Activated naive CD4-positive, alpha-beta T cell treated with anti-CD3 and anti-CD28 coated beads, Interleukin-2, amount 50 U/mL, for 72 hours (primary cell): Measurements from ENCODE around the gene LRRC32. TPM values are rescaled to one million over a fixed set of nuclear protein-coding genes. Genes with fewer than 3 reads are reported as not detected.
A peak's percentile ranks its signal among the peaks of the same experiment; 100 is the strongest.
"Not testable (repeated sequence)": the region's sequence is repeated elsewhere in the genome, so short reads cannot be mapped to it uniquely, and the experiment has no call there.

Source experiments
- ATAC-seq, 2 donors: fragments of 150-1000 bp; cut with Tn5 transposase; 2 replicates each; pipeline ENCODE4 v1.10.0; 2021; ENCODE audit warnings: mild to moderate bottlenecking in 2 of 2, moderate library complexity in 2 of 2
- DNase-seq, 2 donors: peaks; one replicate each; pipeline ENCODE4 v3.0.0; 2021 to 2022; ENCODE audit warnings: low spot score in 2 of 2
- H3K27ac Mint-ChIP-seq, 2 donors: one replicate each; pipeline ENCODE4 v1.8.0; 2022; ENCODE audit warnings: mild to moderate bottlenecking in 2 of 2, mixed read lengths in 2 of 2
- H3K36me3 Mint-ChIP-seq, 2 donors: one replicate each; pipeline ENCODE4 v1.8.0; 2022; ENCODE audit warnings: mixed read lengths in 2 of 2
- H3K9me3 Mint-ChIP-seq, 2 donors: one replicate each; pipeline ENCODE4 v1.8.0; 2022; ENCODE audit warnings: mixed read lengths in 2 of 2
- total RNA-seq, 2 donors: library from RNA; stranded (reverse); gene quantifications; one replicate each; pipeline ENCODE4 v1.2.3, GENCODE V29; 2022

LRRC32 gene
- total RNA-seq, 2 donors from 2014 or later = 0.30 to 0.43 TPM

GRCh38 chr11:76623171-76623883 lies 47.2 kb downstream of the LRRC32 start:
- Mint-ChIP-seq H3K27ac (peak overlapping the region in 1 of 2 donors; percentile 39), H3K9me3 (peaks cover 6 to 15% of the 10 kb centered on the region in 2 donors), H3K36me3 (peaks cover 8 to 13% of the 10 kb centered on the region in 2 donors)
- ATAC-seq (no peak), DNase-seq (no peak)

GRCh38 chr11:76622493-76623094 lies 48.0 kb downstream of the LRRC32 start:
- H3K27ac Mint-ChIP-seq = peak overlapping the region in 1 of 2 donors; percentile 39
- H3K36me3 Mint-ChIP-seq = peaks cover 8 to 13% of the 10 kb centered on the region in 2 donors
- DNase-seq (no peak), ATAC-seq (no peak)
- H3K9me3 Mint-ChIP-seq = peaks cover 6 to 14% of the 10 kb centered on the region in 2 donors

- Mint-ChIP-seq H3K27ac (no peak overlapping the region), H3K9me3 (peaks cover 6 to 14% of the 10 kb centered on the region in 2 donors), H3K36me3 (peaks cover 8 to 13% of the 10 kb centered on the region in 2 donors)
- no peak for ATAC-seq
- no peak for DNase-seq
These were observed 48.7 kb downstream of the LRRC32 start for GRCh38 chr11:76621868-76622267.

GRCh38 chr11:76621466-76621865 lies 49.1 kb downstream of the LRRC32 start:
- H3K36me3 Mint-ChIP-seq = peaks cover 8 to 13% of the 10 kb centered on the region in 2 donors
- DNase-seq (no peak), ATAC-seq (no peak)
- H3K27ac Mint-ChIP-seq = no peak overlapping the region
- H3K9me3 Mint-ChIP-seq = peaks cover 6 to 14% of the 10 kb centered on the region in 2 donors

GRCh38 chr11:76620489-76620888 lies 50.1 kb downstream of the LRRC32 start:
- Mint-ChIP-seq H3K36me3 (peaks cover 3 to 5% of the 10 kb centered on the region in 2 donors), H3K27ac (no peak overlapping the region), H3K9me3 (peaks cover 3 to 8% of the 10 kb centered on the region in 2 donors)
- no peak for DNase-seq
- no peak for ATAC-seq

- ATAC-seq, DNase-seq, H3K36me3 Mint-ChIP-seq, H3K9me3 Mint-ChIP-seq, H3K27ac Mint-ChIP-seq: not testable (repeated sequence)
These were observed 50.7 kb downstream of the LRRC32 start for GRCh38 chr11:76619801-76620200.

GRCh38 chr11:76617553-76618265 lies 52.8 kb downstream of the LRRC32 start:
- ATAC-seq = no peak
- H3K9me3 Mint-ChIP-seq = peaks cover 0 to 5% of the 10 kb centered on the region in 2 donors
- H3K27ac Mint-ChIP-seq = no peak overlapping the region
- H3K36me3 Mint-ChIP-seq = no peaks in the 10 kb centered on the region
- peak in 1 of 2 donors; percentile 7 for DNase-seq

GRCh38 chr11:76616676-76617552 lies 53.6 kb downstream of the LRRC32 start:
- H3K27ac Mint-ChIP-seq = no peak overlapping the region
- ATAC-seq (no peak), DNase-seq (peak in 1 of 2 donors; percentile 47)
- peaks cover 0 to 5% of the 10 kb centered on the region in 2 donors for H3K9me3 Mint-ChIP-seq
- no peaks in the 10 kb centered on the region for H3K36me3 Mint-ChIP-seq

GRCh38 chr11:76615950-76616349 lies 54.6 kb downstream of the LRRC32 start:
- Mint-ChIP-seq H3K27ac (no peak overlapping the region), H3K9me3 (peaks cover 0 to 5% of the 10 kb centered on the region in 2 donors), H3K36me3 (no peaks in the 10 kb centered on the region)
- DNase-seq (no peak), ATAC-seq (no peak)

- H3K36me3 Mint-ChIP-seq = no peaks in the 10 kb centered on the region
- DNase-seq (no peak), ATAC-seq (no peak)
These were observed 55.9 kb downstream of the LRRC32 start for GRCh38 chr11:76614471-76615179.

GRCh38 chr11:76613901-76614300 lies 56.6 kb downstream of the LRRC32 start:
- DNase-seq (no peak), ATAC-seq (no peak)
- Mint-ChIP-seq H3K27ac (no peak overlapping the region), H3K36me3 (no peaks in the 10 kb centered on the region), H3K9me3 (peaks cover 0 to 5% of the 10 kb centered on the region in 2 donors)

More at GRCh38 chr11:76614471-76615179, 55.9 kb downstream of the LRRC32 start:
- Mint-ChIP-seq H3K27ac (no peak overlapping the region), H3K9me3 (peaks cover 0 to 5% of the 10 kb centered on the region in 2 donors)

GRCh38 chr11:76612226-76612625 lies 58.3 kb downstream of the LRRC32 start:
- DNase-seq (no peak), ATAC-seq (no peak)
- H3K9me3 Mint-ChIP-seq = no peaks in the 10 kb centered on the region
- H3K36me3 Mint-ChIP-seq = no peaks in the 10 kb centered on the region
- H3K27ac Mint-ChIP-seq = no peak overlapping the region

GRCh38 chr11:76610871-76611475 lies 59.6 kb downstream of the LRRC32 start:
- Mint-ChIP-seq H3K27ac (no peak overlapping the region), H3K9me3 (no peaks in the 10 kb centered on the region), H3K36me3 (no peaks in the 10 kb centered on the region)
- DNase-seq (no peak), ATAC-seq (no peak)

GRCh38 chr11:76610371-76610770 lies 60.2 kb downstream of the LRRC32 start:
- H3K9me3 Mint-ChIP-seq = no peaks in the 10 kb centered on the region
- DNase-seq = no peak
- H3K36me3 Mint-ChIP-seq = no peaks in the 10 kb centered on the region
- ATAC-seq = no peak
- no peak overlapping the region for H3K27ac Mint-ChIP-seq

- ATAC-seq = no peak
- Mint-ChIP-seq H3K27ac (no peak overlapping the region), H3K36me3 (no peaks in the 10 kb centered on the region), H3K9me3 (no peaks in the 10 kb centered on the region)
- DNase-seq = no peak
These were observed 60.7 kb downstream of the LRRC32 start for GRCh38 chr11:76609736-76610370.
